OCI-LY7 (cell line): Measurements from ENCODE around the gene NAALADL2. TPM values are rescaled to one million over a fixed set of nuclear protein-coding genes. Genes with fewer than 3 reads are reported as not detected.

Source experiments
- BruUV-seq: library from RNA; stranded (reverse); fragments of 400-500 nt; replicated peaks from 2 replicates; lab custom pipeline; 2021; lab: Mats Ljungman, UMichigan
- CTCF ChIA-PET: fragments of 300-600 bp; sonication (Branson Sonifier 250); formaldehyde crosslinking; loops from one replicate; lab custom pipeline; 2022; ENCODE audit warnings: antibody characterized with exemption; ENCODE audit not compliant: unreplicated experiment; lab: Charles Lee
- POLR2A ChIA-PET: fragments of 300-600 bp; sonication (Branson Sonifier 250); formaldehyde crosslinking; loops from one replicate; lab custom pipeline; 2022; ENCODE audit warnings: antibody characterized with exemption; lab: Charles Lee
- DNase-seq: peaks from one replicate; pipeline ENCODE4 v3.0.0-alpha.2; 2015; ENCODE audit warnings: low spot score
- H2AFZ ChIP-seq: fragments of 200-600 bp; sonication (generic), shearing (Covaris generic); 2 replicates; pipeline ENCODE4 v1.6.1; 2014; ENCODE audit warnings: mild to moderate bottlenecking, antibody characterized with exemption, low read length, moderate library complexity
- H3K27ac ChIP-seq: fragments of 200-600 bp; sonication (generic); 2 replicates; pipeline ENCODE4 v1.5.1; 2014; ENCODE audit warnings: mixed run types, low read depth, mild to moderate bottlenecking, moderate library complexity, low read length, inconsistent platforms; ENCODE audit not compliant: poor library complexity, severe bottlenecking
- H3K36me3 ChIP-seq: fragments of 200-600 bp; sonication (generic); 2 replicates; pipeline ENCODE4 v1.6.1; 2014; ENCODE audit warnings: mild to moderate bottlenecking, antibody characterized with exemption, low read length, moderate library complexity, mixed read lengths; ENCODE audit not compliant: insufficient read depth
- H3K4me1 ChIP-seq: fragments of 200-600 bp; sonication (generic); 2 replicates; pipeline ENCODE4 v1.5.1; 2014; ENCODE audit warnings: mild to moderate bottlenecking, low read length; ENCODE audit not compliant: insufficient read depth, poor library complexity, severe bottlenecking
- H3K4me2 ChIP-seq: fragments of 200-600 bp; sonication (generic); 2 replicates; pipeline ENCODE4 v1.6.1; 2014; ENCODE audit warnings: mild to moderate bottlenecking, low read length
- H3K4me3 ChIP-seq: fragments of 200-600 bp; sonication (generic); 2 replicates; pipeline ENCODE4 v1.5.1; 2014; ENCODE audit warnings: mild to moderate bottlenecking, low read depth, low read length; ENCODE audit not compliant: poor library complexity, severe bottlenecking
- H3K79me2 ChIP-seq: fragments of 200-600 bp; sonication (generic); 2 replicates; pipeline ENCODE4 v1.6.1; 2016; ENCODE audit warnings: low read depth, mild to moderate bottlenecking, low read length, moderate library complexity, mixed read lengths; ENCODE audit not compliant: insufficient read depth
- H3K9me2 ChIP-seq: fragments of 200-600 bp; sonication (generic); 2 replicates; pipeline ENCODE4 v1.6.1; 2016; ENCODE audit warnings: mild to moderate bottlenecking, low read length, mixed read lengths; ENCODE audit not compliant: insufficient read depth
- H3K9me3 ChIP-seq: fragments of 200-600 bp; sonication (generic); 2 replicates; pipeline ENCODE4 v1.6.1; 2014; ENCODE audit warnings: mild to moderate bottlenecking, mixed run types, low read length, mixed read lengths
- H4K20me1 ChIP-seq: fragments of 200-600 bp; sonication (generic); 2 replicates; pipeline ENCODE4 v1.6.1; 2014; ENCODE audit warnings: mild to moderate bottlenecking, antibody characterized with exemption, low read length, moderate library complexity, mixed read lengths; ENCODE audit not compliant: insufficient read depth
- CTCF ChIP-seq: fragments of 200-600 bp; sonication (generic); conservative IDR thresholded peaks from 2 replicates; pipeline ENCODE4 v1.5.1; 2014; ENCODE audit warnings: mild to moderate bottlenecking, antibody characterized with exemption, low read length, moderate library complexity, mixed read lengths
- EZH2phosphoT487 ChIP-seq: fragments of 200-600 bp; sonication (generic); IDR thresholded peaks from 2 replicates; pipeline ENCODE4 v1.6.1; 2018; ENCODE audit warnings: low read depth, borderline replicate concordance, mild to moderate bottlenecking, mixed run types, antibody characterized with exemption, low read length, moderate library complexity, mixed read lengths
- intact Hi-C: fragments of 100-400 bp; cut with micrococcal nuclease; formaldehyde crosslinking; loops from one replicate; pipeline ENCODE4 v1.10.0; 2022; ENCODE audit not compliant: unreplicated experiment
- total RNA-seq, 2 experiments: library from RNA; depleted of rRNA in 1 of 2; stranded (reverse); fragments of >200 nt in 1 of 2; shearing (Covaris generic) in 1 of 2; gene quantifications; 2 replicates each; pipeline ENCODE4 v1.2.3, GENCODE V29; 2014 to 2022

NAALADL2 gene
- total RNA-seq, 2 experiments from 2014 or later = 0.25 to 0.70 TPM

DNA sequence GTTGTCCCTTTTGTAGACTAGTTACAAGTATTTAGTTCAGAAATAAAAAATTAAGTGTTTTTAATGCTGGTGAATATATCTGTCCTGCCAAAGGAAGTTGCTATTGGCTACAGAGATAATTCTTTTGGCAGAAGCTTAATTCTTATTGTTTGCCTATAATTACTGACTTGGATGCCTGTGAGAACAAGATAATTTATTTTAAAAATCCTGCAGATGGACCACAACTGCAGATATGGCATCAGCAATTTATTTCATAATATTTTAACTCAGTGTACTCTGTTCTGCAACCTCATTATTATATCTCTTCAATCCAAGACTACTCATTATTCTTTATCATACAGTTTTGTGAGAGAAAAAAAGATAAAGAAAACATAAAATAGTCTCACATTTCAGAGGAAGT lies 789.8 kb downstream of the NAALADL2 start:
- no peak overlapping the region for H3K27ac ChIP-seq
- H3K36me3 ChIP-seq = no peaks in the 10 kb centered on the region
- H3K4me3 ChIP-seq = no peak overlapping the region
- TF ChIP-seq CTCF (no peak), EZH2phosphoT487 (no peak)
- H2AFZ ChIP-seq = no peak overlapping the region
- ChIA-PET POLR2A (interaction anchor here (0.6 kb wide), 1 partner anchor 69 kb away, joined by 5 read pairs; no protein-coding TSS in a partner anchor), CTCF (no interaction called here)
- BruUV-seq = no TSS peak
- no peaks in the 10 kb centered on the region for H3K4me1 ChIP-seq
- intact Hi-C loops = no loop called here
- no peaks in the 10 kb centered on the region for H3K9me3 ChIP-seq
- no peaks in the 10 kb centered on the region for H3K9me2 ChIP-seq
- H3K4me2 ChIP-seq = no peak overlapping the region
- H4K20me1 ChIP-seq = no peaks in the 10 kb centered on the region
- no peaks in the 10 kb centered on the region for H3K79me2 ChIP-seq
- DNase-seq = no peak

GRCh38 chr3:175651716-175652115 lies 792.6 kb downstream of the NAALADL2 start:
- intact Hi-C loops = no loop called here
- BruUV-seq = no TSS peak
- Histone ChIP-seq H4K20me1 (no peaks in the 10 kb centered on the region), H3K9me2 (no peaks in the 10 kb centered on the region), H3K27ac (no peak overlapping the region), H3K36me3 (no peaks in the 10 kb centered on the region), H3K79me2 (no peaks in the 10 kb centered on the region), H3K4me3 (no peak overlapping the region), H3K4me2 (no peak overlapping the region), H2AFZ (no peak overlapping the region), H3K9me3 (no peaks in the 10 kb centered on the region), H3K4me1 (no peaks in the 10 kb centered on the region)
- DNase-seq = no peak
- TF ChIP-seq CTCF (no peak), EZH2phosphoT487 (no peak)
- CTCF ChIA-PET = no interaction called here
- POLR2A ChIA-PET = no interaction called here

- no peak overlapping the region for H3K4me2 ChIP-seq
- H4K20me1 ChIP-seq = no peaks in the 10 kb centered on the region
- H3K4me1 ChIP-seq = no peaks in the 10 kb centered on the region
- TF ChIP-seq CTCF (no peak), EZH2phosphoT487 (no peak)
- ChIA-PET CTCF (no interaction called here), POLR2A (no interaction called here)
- no peak overlapping the region for H3K4me3 ChIP-seq
- no TSS peak for BruUV-seq
- DNase-seq = no peak
- intact Hi-C loops = no loop called here
- no peaks in the 10 kb centered on the region for H3K9me2 ChIP-seq
- no peaks in the 10 kb centered on the region for H3K9me3 ChIP-seq
- no peaks in the 10 kb centered on the region for H3K79me2 ChIP-seq
- no peaks in the 10 kb centered on the region for H3K36me3 ChIP-seq
- no peak overlapping the region for H2AFZ ChIP-seq
- no peak overlapping the region for H3K27ac ChIP-seq
Measured at GRCh38 chr3:175655351-175655750, 796.2 kb downstream of the NAALADL2 start.
